ENCODE measurements around the gene RBM15B.

RBM15B gene

GRCh38 chr3:51379301-51379700 lies 11.8 kb upstream of the RBM15B start:
- no peak for TF ChIP-seq CTCF (conservative IDR thresholded peaks at IDR 0.05)
- no peak overlapping the region for H3K27ac ChIP-seq

GRCh38 chr3:51379746-51380455 lies 11.2 kb upstream of the RBM15B start:
- no peak for TF ChIP-seq CTCF (conservative IDR thresholded peaks at IDR 0.05)
- H3K27ac ChIP-seq, result no peak overlapping the region

GRCh38 chr3:51380601-51381332 lies 10.3 kb upstream of the RBM15B start:
- no peak for TF ChIP-seq CTCF (conservative IDR thresholded peaks at IDR 0.05)
- no peak overlapping the region for H3K27ac ChIP-seq

- no peak overlapping the region for H3K27ac ChIP-seq
- no peak for TF ChIP-seq CTCF (conservative IDR thresholded peaks at IDR 0.05)
These were observed 9.8 kb upstream of the RBM15B start for GRCh38 chr3:51381333-51381705.

GRCh38 chr3:51382076-51382745 lies 8.9 kb upstream of the RBM15B start:
- H3K27ac ChIP-seq, result no peak overlapping the region

GRCh38 chr3:51382947-51383578 lies 8.0 kb upstream of the RBM15B start:
- no peak for TF ChIP-seq CTCF (conservative IDR thresholded peaks at IDR 0.05)
- H3K27ac ChIP-seq, result no peak overlapping the region

More at GRCh38 chr3:51382076-51382745, 8.9 kb upstream of the RBM15B start:
- no peak for TF ChIP-seq CTCF (conservative IDR thresholded peaks at IDR 0.05)

All from VCaP (cell line).